Activated T-cell treated with anti-CD3 and anti-CD28 coated beads, Interleukin-2, amount 50 U/mL, for 4 hours (primary cell): Measurements from ENCODE around the gene LIG4. TPM values are rescaled to one million over a fixed set of nuclear protein-coding genes. Genes with fewer than 3 reads are reported as not detected.

Source experiments
- ATAC-seq, 2 donors: fragments of 200-7000 bp; cut with Tn5 transposase; one replicate each; pipeline ENCODE4 v1.10.0; 2021
- DNase-seq: peaks from one replicate; pipeline ENCODE4 v3.0.0-alpha.2; 2020
- H3K27me3 Mint-ChIP-seq: one replicate; pipeline ENCODE4 v1.8.0; 2021; ENCODE audit warnings: low read depth, mixed read lengths
- H3K36me3 Mint-ChIP-seq: one replicate; pipeline ENCODE4 v1.8.0; 2022; ENCODE audit warnings: mixed read lengths; ENCODE audit not compliant: insufficient read depth
- H3K4me1 Mint-ChIP-seq: one replicate; pipeline ENCODE4 v1.8.0; 2021; ENCODE audit warnings: low read depth, mixed read lengths
- H3K4me3 Mint-ChIP-seq: one replicate; pipeline ENCODE4 v1.8.0; 2021; ENCODE audit warnings: mild to moderate bottlenecking, moderate library complexity, mixed read lengths
- H3K9me3 Mint-ChIP-seq: one replicate; pipeline ENCODE4 v1.8.0; 2021; ENCODE audit warnings: mixed read lengths
- total RNA-seq, 3 donors: library from RNA; stranded (reverse); gene quantifications; one replicate each; pipeline ENCODE4 v1.2.1, GENCODE V29; 2021

The LIG4 gene
- total RNA-seq, 3 donors from 2014 or later = 9.6 to 10.0 (median 9.7) TPM

GRCh38 chr13:108176685-108177274 lies 38.6 kb downstream of the LIG4 start:
- ATAC-seq (no peak), DNase-seq (peak; percentile 51)
- H3K27me3 Mint-ChIP-seq = no peaks in the 10 kb centered on the region
- H3K4me1 Mint-ChIP-seq = no peaks in the 10 kb centered on the region
- H3K36me3 Mint-ChIP-seq = no peaks in the 10 kb centered on the region
- no peak overlapping the region for H3K4me3 Mint-ChIP-seq
- H3K9me3 Mint-ChIP-seq = peaks cover 7% of the 10 kb centered on the region

GRCh38 chr13:108168929-108169328 lies 46.4 kb downstream of the LIG4 start:
- Mint-ChIP-seq H3K4me3 (no peak overlapping the region), H3K36me3 (no peaks in the 10 kb centered on the region), H3K9me3 (peaks cover 28% of the 10 kb centered on the region), H3K27me3 (peaks cover 12% of the 10 kb centered on the region), H3K4me1 (no peaks in the 10 kb centered on the region)
- ATAC-seq = no peak
- DNase-seq = no peak

DNA sequence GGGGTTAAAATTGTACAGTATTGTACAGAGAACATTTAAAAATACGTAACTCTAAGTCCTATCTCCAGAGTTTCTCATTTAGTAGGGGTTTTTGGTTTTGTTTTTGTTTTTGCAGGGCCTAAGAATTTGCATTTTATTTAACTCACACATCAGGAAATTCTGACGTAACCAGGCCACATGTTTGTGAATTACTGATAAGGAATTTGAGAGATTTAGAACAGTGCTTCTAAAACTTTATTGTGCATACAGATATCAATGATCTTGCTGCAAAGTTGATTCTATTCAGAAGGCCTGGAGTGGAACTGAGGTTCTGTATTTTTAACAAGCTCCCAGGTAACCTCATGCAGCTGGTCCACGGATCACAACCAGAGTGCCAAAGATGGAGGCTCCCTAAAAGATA lies 49.3 kb downstream of the LIG4 start:
- no peak for DNase-seq
- ATAC-seq = no peak
- Mint-ChIP-seq H3K36me3 (no peaks in the 10 kb centered on the region), H3K4me3 (no peak overlapping the region), H3K27me3 (peaks cover 13% of the 10 kb centered on the region), H3K4me1 (no peaks in the 10 kb centered on the region), H3K9me3 (peaks cover 15% of the 10 kb centered on the region)

GRCh38 chr13:108158746-108159145 lies 56.6 kb downstream of the LIG4 start:
- Mint-ChIP-seq H3K36me3 (no peaks in the 10 kb centered on the region), H3K4me1 (no peaks in the 10 kb centered on the region), H3K4me3 (no peak overlapping the region), H3K9me3 (no peaks in the 10 kb centered on the region), H3K27me3 (peaks cover 10% of the 10 kb centered on the region)
- DNase-seq (no peak), ATAC-seq (no peak)

Other genes with a start within 250 kb of the LIG4 start
- gene ABHD13, start 2.9 kb upstream of the LIG4 start, total RNA-seq = 1 to 10 TPM; 6.6 to 7.4 (median 6.7) TPM
- gene TNFSF13B, start 54.2 kb upstream of the LIG4 start, total RNA-seq = 1 to 10 TPM in 1 of 3 donors, under 1 TPM in 2; 0.46 to 1.4 (median 0.50) TPM